HEK293 (cell line): ENCODE results near the gene NFE2L2.
A peak's percentile ranks its signal among the peaks of the same experiment; 100 is the strongest.

ENCODE experiments used
- AEBP2 ChIP-seq: fragments of 450-650 bp; formaldehyde crosslinking; IDR thresholded peaks from 2 replicates; pipeline ENCODE4 v1.5.1; 2016; ENCODE audit warnings: missing biosample characterization, missing genetic modification characterization, borderline replicate concordance
- EGR2 ChIP-seq: fragments of 450-650 bp; formaldehyde crosslinking; IDR thresholded peaks from 2 replicates; pipeline ENCODE4 v1.5.1; 2016; ENCODE audit warnings: low read depth, missing biosample characterization, missing genetic modification characterization
- GLI2 ChIP-seq: fragments of 450-650 bp; formaldehyde crosslinking; IDR thresholded peaks from 2 replicates; pipeline ENCODE4; 2017; ENCODE audit warnings: missing biosample characterization, missing genetic modification characterization, low read depth, borderline replicate concordance
- GLIS1 ChIP-seq: fragments of 450-650 bp; formaldehyde crosslinking; IDR thresholded peaks from 2 replicates; pipeline ENCODE4 v1.5.1; 2016; ENCODE audit warnings: missing biosample characterization, missing genetic modification characterization
- PRDM10 ChIP-seq: fragments of 450-650 bp; formaldehyde crosslinking; IDR thresholded peaks from 2 replicates; pipeline ENCODE4 v1.5.1; 2016; ENCODE audit warnings: missing biosample characterization, missing genetic modification characterization
- RBAK ChIP-seq: fragments of 450-650 bp; formaldehyde crosslinking; IDR thresholded peaks from 2 replicates; pipeline ENCODE4 v1.5.1; 2016; ENCODE audit warnings: missing biosample characterization, missing genetic modification characterization
- TSHZ1 ChIP-seq: fragments of 450-650 bp; formaldehyde crosslinking; IDR thresholded peaks from 2 replicates; pipeline ENCODE4 v1.5.1; 2016; ENCODE audit warnings: missing biosample characterization, missing genetic modification characterization, borderline replicate concordance
- ZBTB17 ChIP-seq: fragments of 450-650 bp; formaldehyde crosslinking; IDR thresholded peaks from 2 replicates; pipeline ENCODE4 v1.5.1; 2016; ENCODE audit warnings: missing biosample characterization, missing genetic modification characterization
- ZBTB20 ChIP-seq: fragments of 450-650 bp; formaldehyde crosslinking; IDR thresholded peaks from 2 replicates; pipeline ENCODE4 v1.5.1; 2016; ENCODE audit warnings: missing biosample characterization, missing genetic modification characterization
- ZFP41 ChIP-seq: fragments of 450-650 bp; formaldehyde crosslinking; IDR thresholded peaks from 2 replicates; pipeline ENCODE4 v1.5.1; 2016; ENCODE audit warnings: missing biosample characterization, missing genetic modification characterization, borderline replicate concordance
- ZNF114 ChIP-seq: fragments of 450-650 bp; formaldehyde crosslinking; IDR thresholded peaks from 2 replicates; pipeline ENCODE4 v1.5.0; 2017; ENCODE audit warnings: missing biosample characterization, missing genetic modification characterization
- ZNF138 ChIP-seq: fragments of 450-650 bp; formaldehyde crosslinking; IDR thresholded peaks from 2 replicates; pipeline ENCODE4 v1.5.1; 2016; ENCODE audit warnings: missing biosample characterization, missing genetic modification characterization, borderline replicate concordance
- ZNF140 ChIP-seq: fragments of 450-650 bp; formaldehyde crosslinking; IDR thresholded peaks from 2 replicates; pipeline ENCODE4 v1.5.1; 2016; ENCODE audit warnings: missing biosample characterization, missing genetic modification characterization
- ZNF18 ChIP-seq: fragments of 450-650 bp; formaldehyde crosslinking; IDR thresholded peaks from 2 replicates; pipeline ENCODE4 v1.5.1; 2016; ENCODE audit warnings: missing biosample characterization, missing genetic modification characterization
- ZNF223 ChIP-seq: fragments of 450-650 bp; formaldehyde crosslinking; IDR thresholded peaks from 2 replicates; pipeline ENCODE4 v1.5.1; 2016; ENCODE audit warnings: missing biosample characterization, missing genetic modification characterization
- ZNF529 ChIP-seq: fragments of 450-650 bp; formaldehyde crosslinking; IDR thresholded peaks from 2 replicates; pipeline ENCODE4 v1.5.1; 2017; ENCODE audit warnings: missing genetic modification characterization, missing biosample characterization; ENCODE audit not compliant: insufficient replicate concordance
- ZNF530 ChIP-seq: fragments of 450-650 bp; formaldehyde crosslinking; IDR thresholded peaks from 2 replicates; pipeline ENCODE4 v1.5.1; 2016; ENCODE audit warnings: low read depth, missing biosample characterization, missing genetic modification characterization
- ZNF600 ChIP-seq: fragments of 450-650 bp; formaldehyde crosslinking; IDR thresholded peaks from 2 replicates; pipeline ENCODE4 v1.5.1; 2016; ENCODE audit warnings: missing biosample characterization, missing genetic modification characterization
- ZNF621 ChIP-seq: fragments of 450-650 bp; formaldehyde crosslinking; IDR thresholded peaks from 2 replicates; pipeline ENCODE4 v1.5.1; 2017; ENCODE audit warnings: missing biosample characterization, missing genetic modification characterization
- ZNF623 ChIP-seq: fragments of 450-650 bp; formaldehyde crosslinking; IDR thresholded peaks from 2 replicates; pipeline ENCODE4 v1.5.1; 2016; ENCODE audit warnings: missing biosample characterization, missing genetic modification characterization
- ZNF626 ChIP-seq: fragments of 450-650 bp; sonication (Bioruptor Pico); formaldehyde crosslinking; IDR thresholded peaks from 2 replicates; pipeline ENCODE4 v1.5.1; 2018; ENCODE audit warnings: missing biosample characterization, missing genetic modification characterization, inconsistent platforms
- ZNF658 ChIP-seq: fragments of 450-650 bp; formaldehyde crosslinking; IDR thresholded peaks from 2 replicates; pipeline ENCODE4; 2016; ENCODE audit warnings: missing biosample characterization, missing genetic modification characterization
- ZNF707 ChIP-seq: fragments of 450-650 bp; formaldehyde crosslinking; IDR thresholded peaks from 2 replicates; pipeline ENCODE4 v1.5.1; 2016; ENCODE audit warnings: missing biosample characterization, missing genetic modification characterization
- ZNF76 ChIP-seq: fragments of 450-650 bp; formaldehyde crosslinking; IDR thresholded peaks from 2 replicates; pipeline ENCODE4; 2016; ENCODE audit warnings: low read depth, missing biosample characterization, missing genetic modification characterization, borderline replicate concordance
- ZNF830 ChIP-seq: fragments of 450-650 bp; IDR thresholded peaks from 2 replicates; pipeline ENCODE4 v1.5.0; 2018; ENCODE audit warnings: missing biosample characterization, missing genetic modification characterization, low read depth, mild to moderate bottlenecking, moderate library complexity
- ZSCAN16 ChIP-seq: fragments of 450-650 bp; formaldehyde crosslinking; IDR thresholded peaks from 2 replicates; pipeline ENCODE4 v1.5.1; 2016; ENCODE audit warnings: missing biosample characterization, missing genetic modification characterization
- ZSCAN23 ChIP-seq: fragments of 450-650 bp; formaldehyde crosslinking; IDR thresholded peaks from 2 replicates; pipeline ENCODE4 v1.5.1; 2016; ENCODE audit warnings: missing biosample characterization, missing genetic modification characterization
- TF ChIP-seq, protein P1 (sequence below): fragments of 450-650 bp; formaldehyde crosslinking; IDR thresholded peaks from 2 replicates; pipeline ENCODE4 v1.5.1; 2017; ENCODE audit warnings: missing biosample characterization, mild to moderate bottlenecking, missing genetic modification characterization, moderate library complexity
- TF ChIP-seq, protein P2 (sequence below): fragments of 450-650 bp; formaldehyde crosslinking; IDR thresholded peaks from 2 replicates; pipeline ENCODE4 v1.5.1; 2016; ENCODE audit warnings: missing biosample characterization, missing genetic modification characterization

The NFE2L2 gene

DNA sequence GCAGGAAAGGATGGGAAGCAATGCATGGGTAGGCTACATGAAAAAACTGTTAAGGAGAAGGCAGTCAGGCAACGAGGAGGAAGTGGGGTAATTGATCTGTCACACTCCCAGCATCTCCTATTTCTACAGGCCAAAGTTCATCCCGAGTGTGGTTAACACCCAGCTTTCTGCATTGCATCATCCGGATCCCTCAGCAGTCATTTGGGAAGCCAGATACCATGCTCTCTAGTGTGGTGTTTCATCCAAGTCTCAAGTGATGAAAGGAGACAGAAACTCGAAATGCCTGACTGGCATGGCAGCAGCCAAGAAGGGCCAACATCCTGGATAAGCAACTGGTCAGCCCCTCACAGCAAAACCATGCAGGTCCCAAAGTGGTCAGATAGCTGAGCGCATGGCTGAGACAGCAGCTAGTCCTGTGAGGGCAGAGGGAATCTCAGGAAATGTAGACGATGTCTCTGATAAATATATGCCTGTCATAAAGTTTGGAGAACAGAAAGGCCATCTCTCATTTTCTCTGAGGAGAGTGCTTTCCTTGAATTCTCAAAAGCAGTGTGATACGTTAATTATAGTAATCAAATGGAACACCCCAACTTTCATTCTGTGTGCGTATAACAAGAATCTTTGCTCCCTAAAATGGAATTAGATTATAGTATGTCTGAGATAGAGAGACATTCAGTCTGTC, 76.8 kb downstream of the NFE2L2 start (continued):
- TF ChIP-seq ZNF600 (tag by site-specific recombination), result no peak
- TF ChIP-seq ZBTB20 (tag by site-specific recombination), result no peak
- no peak for TF ChIP-seq ZSCAN16 (tag by site-specific recombination)
- no peak for TF ChIP-seq ZSCAN23
- TF ChIP-seq EGR2, result no peak
- no peak for TF ChIP-seq ZNF114 (tag by site-specific recombination)
- TF ChIP-seq ZBTB17 (tag by site-specific recombination), result peak; percentile 89
- TF ChIP-seq ZNF830, result no peak
- no peak for TF ChIP-seq ZNF18 (tag by site-specific recombination)
- TF ChIP-seq GLI2 (tag by site-specific recombination), result no peak
- peak; percentile 53 for TF ChIP-seq PRDM10 (tag by site-specific recombination)
- TF ChIP-seq ZNF623 (tag by site-specific recombination), result no peak
- TF ChIP-seq ZNF138 (tag by site-specific recombination), result no peak
- no peak for TF ChIP-seq RBAK
- TF ChIP-seq ZNF621 (tag by site-specific recombination), result no peak
- no peak for TF ChIP-seq ZNF626
- TF ChIP-seq ZNF530 (tag by site-specific recombination), result no peak
- no peak for TF ChIP-seq AEBP2 (tag by site-specific recombination)
- TF ChIP-seq, protein P1, sequence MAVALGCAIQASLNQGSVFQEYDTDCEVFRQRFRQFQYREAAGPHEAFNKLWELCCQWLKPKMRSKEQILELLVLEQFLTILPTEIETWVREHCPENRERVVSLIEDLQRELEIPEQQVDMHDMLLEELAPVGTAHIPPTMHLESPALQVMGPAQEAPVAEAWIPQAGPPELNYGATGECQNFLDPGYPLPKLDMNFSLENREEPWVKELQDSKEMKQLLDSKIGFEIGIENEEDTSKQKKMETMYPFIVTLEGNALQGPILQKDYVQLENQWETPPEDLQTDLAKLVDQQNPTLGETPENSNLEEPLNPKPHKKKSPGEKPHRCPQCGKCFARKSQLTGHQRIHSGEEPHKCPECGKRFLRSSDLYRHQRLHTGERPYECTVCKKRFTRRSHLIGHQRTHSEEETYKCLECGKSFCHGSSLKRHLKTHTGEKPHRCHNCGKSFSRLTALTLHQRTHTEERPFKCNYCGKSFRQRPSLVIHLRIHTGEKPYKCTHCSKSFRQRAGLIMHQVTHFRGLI (tag by site-specific recombination), result no peak
- TF ChIP-seq TSHZ1 (tag by site-specific recombination), result no peak
- TF ChIP-seq ZNF223 (tag by site-specific recombination), result no peak
- no peak for TF ChIP-seq ZNF658
- TF ChIP-seq ZFP41 (tag by site-specific recombination), result no peak
- no peak for TF ChIP-seq ZNF529 (tag by site-specific recombination)
- no peak for TF ChIP-seq GLIS1 (tag by site-specific recombination)
- no peak for TF ChIP-seq ZNF707 (tag by site-specific recombination)
- TF ChIP-seq ZNF76 (tag by site-specific recombination), result no peak
- TF ChIP-seq ZNF140 (tag by site-specific recombination), result no peak
- TF ChIP-seq, protein P2, sequence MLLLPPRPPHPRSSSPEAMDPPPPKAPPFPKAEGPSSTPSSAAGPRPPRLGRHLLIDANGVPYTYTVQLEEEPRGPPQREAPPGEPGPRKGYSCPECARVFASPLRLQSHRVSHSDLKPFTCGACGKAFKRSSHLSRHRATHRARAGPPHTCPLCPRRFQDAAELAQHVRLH (tag by site-specific recombination), result no peak
